Dedifferentiated amniotic fluid mesenchymal stem cell (primary cell): ENCODE results near the gene HIBCH.

Experiments
- DNase-seq: peaks from one replicate; pipeline ENCODE4 v3.0.0-alpha.2; 2016; ENCODE audit errors: extremely low spot score

The HIBCH gene

DNA sequence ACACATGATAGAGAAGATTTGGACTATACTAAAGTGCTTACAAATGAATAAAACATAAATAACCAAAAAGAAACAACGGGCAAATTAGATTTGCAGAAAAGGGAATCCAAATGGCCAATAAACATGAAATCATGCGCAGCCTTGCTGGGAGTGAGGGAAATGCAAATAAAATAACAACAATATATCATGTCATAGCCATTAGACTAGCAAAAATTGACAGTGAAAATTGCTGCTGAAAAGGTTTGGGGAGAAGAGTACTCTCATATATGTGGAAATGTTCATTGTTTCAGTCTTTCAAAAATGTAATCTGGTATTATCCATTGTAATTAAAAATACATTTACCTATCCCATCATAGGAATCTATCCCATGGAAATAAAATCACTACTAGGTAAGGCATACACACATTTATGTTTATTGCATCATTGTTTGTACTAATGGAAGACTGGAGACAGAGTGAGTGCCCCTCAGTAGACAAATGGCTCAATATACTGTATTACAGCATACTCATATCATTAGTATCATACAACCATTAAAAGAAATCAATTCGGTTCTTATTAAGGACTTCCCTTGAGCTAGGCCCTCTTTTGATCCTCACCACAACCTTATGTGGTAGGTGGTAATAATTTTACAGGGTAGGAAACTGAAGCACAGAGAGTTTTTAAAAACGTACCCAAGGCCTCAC lies 163.0 kb downstream of the HIBCH start:
- no peak for DNase-seq
